ENCODE measurements around the gene TMEM87B.

- TF ChIP-seq CTCF (IDR thresholded peaks at IDR 0.05; ENCODE audit: low read length) (no peak), EZH2 (optimal IDR thresholded peaks at IDR 0.05; ENCODE audit: low read depth, low read length) (no peak), EZH2phosphoT487 (IDR thresholded peaks at IDR 0.05; ENCODE audit: low read length) (no peak)
Measured at GRCh38 chr2:112144966-112145365, 89.9 kb downstream of the TMEM87B start.

Measured in MM.1S (cell line).